ENCODE measurements around the gene MICAL2. TPM values are rescaled to one million over a fixed set of nuclear protein-coding genes. Genes with fewer than 3 reads are reported as not detected.

The MICAL2 gene
- total and polyA plus RNA-seq, 8 donors = 4.8 to 38.8 (median 26.5) TPM

DNA sequence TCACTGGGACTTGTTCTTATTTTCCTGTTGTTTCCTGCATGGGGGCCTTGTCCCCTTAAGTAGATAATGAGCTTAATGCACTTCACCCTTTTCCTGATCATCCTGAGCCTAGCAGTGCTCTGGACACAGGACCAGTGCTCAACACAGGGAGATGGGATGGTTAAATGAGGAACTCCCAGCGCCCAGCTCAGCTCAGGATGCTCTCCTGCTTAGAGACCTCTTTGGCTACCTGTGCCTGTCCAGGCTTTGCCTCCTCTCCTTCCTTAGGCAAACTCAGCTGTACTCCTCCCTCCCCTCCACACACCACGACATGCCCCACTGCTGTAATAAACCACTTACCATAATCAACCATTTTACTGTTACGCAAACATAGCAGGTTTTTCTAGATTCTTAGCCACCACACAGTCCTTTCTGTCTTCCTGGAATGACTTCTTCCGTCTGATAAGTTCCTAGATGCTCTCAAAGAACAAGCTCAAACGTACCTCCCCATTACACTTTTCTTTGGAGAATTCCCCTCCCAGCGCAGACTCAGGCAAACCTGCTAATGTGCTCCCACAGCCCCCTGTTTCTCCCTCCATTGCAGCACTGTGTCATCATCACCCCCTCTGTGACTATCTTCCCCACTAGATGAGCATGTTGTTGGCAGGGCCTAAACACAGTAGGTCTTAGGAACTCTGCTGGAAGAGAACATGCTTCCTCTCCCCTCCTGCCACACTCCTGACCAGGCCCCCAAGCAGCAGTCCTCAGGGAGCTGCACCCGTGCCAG is 113.6 kb downstream of the MICAL2 start:
- ATAC-seq (no peak), DNase-seq (no peak), FAIRE-seq (no peak)
- TF ChIP-seq, protein P1, sequence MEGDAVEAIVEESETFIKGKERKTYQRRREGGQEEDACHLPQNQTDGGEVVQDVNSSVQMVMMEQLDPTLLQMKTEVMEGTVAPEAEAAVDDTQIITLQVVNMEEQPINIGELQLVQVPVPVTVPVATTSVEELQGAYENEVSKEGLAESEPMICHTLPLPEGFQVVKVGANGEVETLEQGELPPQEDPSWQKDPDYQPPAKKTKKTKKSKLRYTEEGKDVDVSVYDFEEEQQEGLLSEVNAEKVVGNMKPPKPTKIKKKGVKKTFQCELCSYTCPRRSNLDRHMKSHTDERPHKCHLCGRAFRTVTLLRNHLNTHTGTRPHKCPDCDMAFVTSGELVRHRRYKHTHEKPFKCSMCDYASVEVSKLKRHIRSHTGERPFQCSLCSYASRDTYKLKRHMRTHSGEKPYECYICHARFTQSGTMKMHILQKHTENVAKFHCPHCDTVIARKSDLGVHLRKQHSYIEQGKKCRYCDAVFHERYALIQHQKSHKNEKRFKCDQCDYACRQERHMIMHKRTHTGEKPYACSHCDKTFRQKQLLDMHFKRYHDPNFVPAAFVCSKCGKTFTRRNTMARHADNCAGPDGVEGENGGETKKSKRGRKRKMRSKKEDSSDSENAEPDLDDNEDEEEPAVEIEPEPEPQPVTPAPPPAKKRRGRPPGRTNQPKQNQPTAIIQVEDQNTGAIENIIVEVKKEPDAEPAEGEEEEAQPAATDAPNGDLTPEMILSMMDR (IDR thresholded peaks at IDR 0.05) = no peak
- no peak overlapping the region for H3K27ac ChIP-seq
- H3K4me3 ChIP-seq = no peak overlapping the region
- H3K9me3 ChIP-seq = no peaks in the 10 kb centered on the region
- H3K4me1 ChIP-seq = peaks cover 15 to 22% (median 22%) of the 10 kb centered on the region in 3 donors
- WGBS, 2 donors = 78 to 81% methylated on average over 7 of the region's 7 CpGs
- H3K27me3 ChIP-seq = no peaks in the 10 kb centered on the region
- no peaks in the 10 kb centered on the region for H3K36me3 ChIP-seq
- intact Hi-C loops (cut with DNase I) = no loop called here

DNA sequence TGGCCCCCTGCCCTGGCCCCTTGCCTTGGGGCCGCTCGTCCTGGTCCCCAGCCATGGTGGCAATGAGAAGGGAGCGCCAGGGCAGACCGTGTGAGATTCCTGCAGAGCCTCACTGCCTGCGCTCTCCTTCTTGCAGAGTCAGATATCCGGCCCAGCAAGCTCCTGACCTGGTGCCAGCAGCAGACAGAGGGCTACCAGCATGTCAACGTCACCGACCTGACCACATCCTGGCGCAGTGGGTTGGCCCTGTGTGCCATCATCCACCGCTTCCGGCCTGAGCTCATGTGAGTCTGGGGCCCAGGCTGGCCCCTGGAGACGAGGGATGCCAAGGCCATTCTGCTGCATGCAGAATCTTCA is 114.1 kb downstream of the MICAL2 start:
- 87 to 88% methylated on average over 12 of the region's 12 CpGs for WGBS, 2 donors
- Histone ChIP-seq H3K9me3 (no peaks in the 10 kb centered on the region), H3K4me3 (no peak overlapping the region), H3K27me3 (no peaks in the 10 kb centered on the region), H3K4me1 (peaks cover 15 to 16% (median 16%) of the 10 kb centered on the region in 3 donors), H3K27ac (no peak overlapping the region), H3K36me3 (no peaks in the 10 kb centered on the region)
- ATAC-seq = peak in 2 of 4 donors; percentile 34 to 64
- TF ChIP-seq, protein P1 (IDR thresholded peaks at IDR 0.05) = no peak
- FAIRE-seq = no peak
- peak in 2 of 6 donors; percentile 62 to 69 for DNase-seq
- intact Hi-C loops (cut with DNase I) = no loop called here

DNA sequence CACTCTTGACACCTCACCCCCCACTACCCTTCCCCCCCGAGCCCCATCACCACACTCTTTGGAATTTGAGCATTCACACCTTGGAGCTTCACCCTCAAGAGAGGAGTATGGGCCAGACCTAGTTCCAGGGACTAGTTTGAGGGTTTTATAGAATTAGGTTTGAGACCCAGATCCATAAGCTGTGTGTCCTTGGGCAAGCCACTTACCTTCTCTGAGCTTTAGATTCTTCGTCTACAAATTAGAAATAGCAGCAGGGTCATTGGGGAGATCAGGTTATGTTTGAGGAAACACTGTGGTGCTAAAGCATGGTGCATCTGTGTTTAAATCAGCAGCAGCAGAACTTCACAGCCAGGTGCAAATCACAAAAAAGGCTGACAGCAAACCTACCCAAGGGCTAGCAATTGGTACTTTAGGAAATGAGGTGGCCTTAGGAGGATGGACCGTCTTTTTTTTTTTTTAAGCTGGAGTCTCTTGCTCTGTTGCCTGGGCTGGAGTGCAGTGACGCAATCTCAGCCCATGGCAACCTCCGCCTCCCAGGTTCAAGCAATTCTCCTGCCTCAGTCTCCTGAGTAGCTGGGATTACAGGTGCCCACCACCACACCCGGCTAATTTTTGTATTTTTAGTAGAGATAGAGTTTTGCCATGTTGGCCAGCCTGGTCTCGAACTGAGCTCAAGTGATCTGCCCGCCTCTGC is 114.8 kb downstream of the MICAL2 start:
- DNase-seq (no peak), ATAC-seq (no peak), FAIRE-seq (no peak)
- Histone ChIP-seq H3K4me1 (peaks cover 10 to 11% (median 10%) of the 10 kb centered on the region in 3 donors), H3K9me3 (no peaks in the 10 kb centered on the region), H3K27me3 (no peaks in the 10 kb centered on the region), H3K4me3 (no peak overlapping the region), H3K27ac (no peak overlapping the region), H3K36me3 (no peaks in the 10 kb centered on the region)
- TF ChIP-seq, protein P1 (IDR thresholded peaks at IDR 0.05) = no peak
- intact Hi-C loops (cut with DNase I) = no loop called here
- WGBS, 2 donors = 85 to 92% methylated on average over 8 of the region's 8 CpGs

DNA sequence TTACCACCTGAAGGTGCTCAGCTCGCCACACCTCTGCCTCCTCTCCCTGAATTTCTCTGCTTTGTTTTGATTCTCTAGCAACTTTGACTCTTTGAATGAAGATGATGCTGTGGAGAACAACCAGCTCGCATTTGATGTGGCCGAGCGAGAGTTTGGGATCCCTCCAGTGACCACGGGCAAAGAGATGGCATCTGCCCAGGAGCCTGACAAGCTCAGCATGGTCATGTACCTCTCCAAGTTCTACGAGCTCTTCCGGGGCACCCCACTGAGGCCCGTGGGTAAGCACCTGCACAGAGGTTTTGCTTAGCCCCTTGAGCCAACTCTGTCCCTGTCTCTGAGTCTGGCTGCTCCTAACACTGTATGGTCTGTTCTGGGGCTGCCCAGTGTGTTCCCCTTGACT is 115.7 kb downstream of the MICAL2 start:
- DNase-seq (no peak), FAIRE-seq (no peak), ATAC-seq (no peak)
- Histone ChIP-seq H3K27ac (no peak overlapping the region), H3K36me3 (no peaks in the 10 kb centered on the region), H3K4me1 (peaks cover under 1 to 2% (median 1%) of the 10 kb centered on the region in 3 donors), H3K27me3 (no peaks in the 10 kb centered on the region), H3K4me3 (no peak overlapping the region), H3K9me3 (no peaks in the 10 kb centered on the region)
- 95 to 98% methylated on average over 8 of the region's 8 CpGs for WGBS, 2 donors
- TF ChIP-seq, protein P1 (IDR thresholded peaks at IDR 0.05) = no peak
- intact Hi-C loops (cut with DNase I) = no loop called here
